ENCODE measurements around the gene ZNF787. TPM values are rescaled to one million over a fixed set of nuclear protein-coding genes. Genes with fewer than 3 reads are reported as not detected.

ZNF787 gene
- total RNA-seq, 1 experiment from 2014 or later, result 111 TPM

DNA sequence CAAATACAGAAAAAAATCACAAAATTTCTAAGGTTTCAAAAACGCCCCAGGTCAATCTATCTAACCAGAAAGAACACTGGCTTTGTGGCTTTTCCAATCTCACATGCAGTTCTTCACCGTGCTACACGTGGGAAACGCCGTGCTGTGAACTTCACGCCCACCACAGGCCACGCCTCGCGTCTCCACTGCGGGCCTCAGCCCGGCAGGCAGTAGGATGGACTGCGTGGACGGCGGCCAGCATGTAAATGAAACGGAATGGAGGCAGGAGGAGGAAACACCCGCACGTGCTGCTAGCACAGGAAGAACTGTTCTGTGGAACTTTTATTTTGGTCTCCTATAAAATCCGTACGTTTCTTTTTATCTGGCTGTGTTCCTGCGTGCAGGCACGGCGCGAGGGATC, 23.8 kb downstream of the ZNF787 start:
- no peaks in the 10 kb centered on the region for H3K9me2 ChIP-seq (replicated peaks; ENCODE audit: low read length)
- TF ChIP-seq, protein P1, sequence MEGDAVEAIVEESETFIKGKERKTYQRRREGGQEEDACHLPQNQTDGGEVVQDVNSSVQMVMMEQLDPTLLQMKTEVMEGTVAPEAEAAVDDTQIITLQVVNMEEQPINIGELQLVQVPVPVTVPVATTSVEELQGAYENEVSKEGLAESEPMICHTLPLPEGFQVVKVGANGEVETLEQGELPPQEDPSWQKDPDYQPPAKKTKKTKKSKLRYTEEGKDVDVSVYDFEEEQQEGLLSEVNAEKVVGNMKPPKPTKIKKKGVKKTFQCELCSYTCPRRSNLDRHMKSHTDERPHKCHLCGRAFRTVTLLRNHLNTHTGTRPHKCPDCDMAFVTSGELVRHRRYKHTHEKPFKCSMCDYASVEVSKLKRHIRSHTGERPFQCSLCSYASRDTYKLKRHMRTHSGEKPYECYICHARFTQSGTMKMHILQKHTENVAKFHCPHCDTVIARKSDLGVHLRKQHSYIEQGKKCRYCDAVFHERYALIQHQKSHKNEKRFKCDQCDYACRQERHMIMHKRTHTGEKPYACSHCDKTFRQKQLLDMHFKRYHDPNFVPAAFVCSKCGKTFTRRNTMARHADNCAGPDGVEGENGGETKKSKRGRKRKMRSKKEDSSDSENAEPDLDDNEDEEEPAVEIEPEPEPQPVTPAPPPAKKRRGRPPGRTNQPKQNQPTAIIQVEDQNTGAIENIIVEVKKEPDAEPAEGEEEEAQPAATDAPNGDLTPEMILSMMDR (conservative IDR thresholded peaks at IDR 0.05; ENCODE audit: low read depth, low read length), result no peak
- no peak for TF ChIP-seq EZH2 (IDR thresholded peaks at IDR 0.05; ENCODE audit: low read length, unreplicated experiment)
- TF ChIP-seq EZH2phosphoT487 (IDR thresholded peaks at IDR 0.05; ENCODE audit: borderline replicate concordance, low read length), result no peak
- H3K4me3 ChIP-seq (ENCODE audit: low read length), result no peak overlapping the region
- H3K4me1 ChIP-seq (ENCODE audit: insufficient read depth, low read length), result no peaks in the 10 kb centered on the region
- H3K4me2 ChIP-seq (ENCODE audit: low read length), result no peak overlapping the region
- no peak overlapping the region for H3K9ac ChIP-seq (ENCODE audit: low read length)
- no peaks in the 10 kb centered on the region for H3F3A ChIP-seq (ENCODE audit: low read length, unreplicated experiment)
- intact Hi-C loops (cut with micrococcal nuclease), result no loop called here
- DNase-seq (no peak), ATAC-seq (no peak)
- POLR2A ChIA-PET (ENCODE audit: unreplicated experiment), result no interaction called here
- CTCF ChIA-PET, result no interaction called here
- H4K20me1 ChIP-seq (ENCODE audit: low read length), result peaks cover 18% of the 10 kb centered on the region
- H3K9me3 ChIP-seq (ENCODE audit: low read length), result no peaks in the 10 kb centered on the region
- BruUV-seq (replicated peaks), result no TSS peak
- H3K27ac ChIP-seq (ENCODE audit: low read length), result no peak overlapping the region
- no peaks in the 10 kb centered on the region for H3K27me3 ChIP-seq (ENCODE audit: low read length)
- peaks cover 64% of the 10 kb centered on the region for H3K79me2 ChIP-seq (ENCODE audit: low read length)
- no peak overlapping the region for H2AFZ ChIP-seq (ENCODE audit: low read length)
- H3K36me3 ChIP-seq (ENCODE audit: low read depth, low read length), result peaks cover 41% of the 10 kb centered on the region

DNA sequence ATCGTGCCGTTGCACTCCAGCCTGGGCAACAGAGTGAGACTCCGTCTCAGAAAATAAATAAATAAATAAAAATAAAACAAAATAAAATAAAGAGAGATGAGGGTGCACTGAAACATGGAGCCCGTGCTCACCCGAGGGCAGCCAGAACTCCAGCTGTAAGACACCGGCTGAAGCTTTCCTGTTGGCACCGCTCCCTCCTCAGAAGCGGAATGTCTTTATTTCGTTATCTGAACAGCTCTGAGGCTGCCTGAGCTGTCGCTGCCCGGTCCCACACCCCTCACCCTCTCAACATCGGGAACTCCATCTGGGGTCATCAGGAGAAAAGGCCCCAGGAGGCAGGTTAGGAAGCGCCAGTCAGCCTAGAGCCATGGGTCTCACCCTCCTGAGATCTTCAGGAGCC, 24.4 kb downstream of the ZNF787 start:
- CTCF ChIA-PET, result no interaction called here
- peaks cover 64% of the 10 kb centered on the region for H3K79me2 ChIP-seq (ENCODE audit: low read length)

DNA sequence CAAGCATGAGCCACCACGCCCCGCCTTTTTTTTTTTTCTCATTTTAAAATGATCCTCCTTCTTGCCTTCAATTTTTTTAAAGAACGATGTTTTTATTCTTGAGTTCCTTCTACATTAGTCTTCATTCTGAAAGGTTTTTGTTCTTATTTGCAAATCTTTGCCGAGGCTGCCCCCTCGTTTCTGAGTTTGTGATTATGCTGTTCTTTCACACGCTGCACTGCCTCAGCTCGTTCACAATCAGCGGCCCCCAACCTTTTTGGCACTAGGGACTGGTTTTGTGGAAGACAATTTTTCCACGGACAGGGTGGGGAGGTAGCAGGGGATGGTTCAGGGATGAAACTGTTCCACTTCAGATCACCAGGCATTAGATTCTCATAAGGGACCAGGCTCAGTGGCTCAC, 26.6 kb downstream of the ZNF787 start:
- ChIA-PET CTCF (no interaction called here), POLR2A (ENCODE audit: unreplicated experiment) (no interaction called here)
- Histone ChIP-seq H3K27me3 (ENCODE audit: low read length) (no peaks in the 10 kb centered on the region), H3K9me2 (replicated peaks; ENCODE audit: low read length) (no peaks in the 10 kb centered on the region), H3K36me3 (ENCODE audit: low read depth, low read length) (peaks cover 32% of the 10 kb centered on the region), H3K4me2 (ENCODE audit: low read length) (no peak overlapping the region), H3K27ac (ENCODE audit: low read length) (no peak overlapping the region), H3K9ac (ENCODE audit: low read length) (no peak overlapping the region), H4K20me1 (ENCODE audit: low read length) (peaks cover 26% of the 10 kb centered on the region), H3K79me2 (ENCODE audit: low read length) (peaks cover 72% of the 10 kb centered on the region), H3K4me3 (ENCODE audit: low read length) (no peak overlapping the region), H3K4me1 (ENCODE audit: insufficient read depth, low read length) (no peaks in the 10 kb centered on the region), H3K9me3 (ENCODE audit: low read length) (no peaks in the 10 kb centered on the region), H3F3A (ENCODE audit: low read length, unreplicated experiment) (no peaks in the 10 kb centered on the region), H2AFZ (ENCODE audit: low read length) (no peak overlapping the region)
- BruUV-seq (replicated peaks), result no TSS peak
- intact Hi-C loops (cut with micrococcal nuclease), result no loop called here
- ATAC-seq (no peak), DNase-seq (no peak)
- no peak for TF ChIP-seq EZH2phosphoT487 (IDR thresholded peaks at IDR 0.05; ENCODE audit: borderline replicate concordance, low read length)
- no peak for TF ChIP-seq EZH2 (IDR thresholded peaks at IDR 0.05; ENCODE audit: low read length, unreplicated experiment)
- TF ChIP-seq, protein P1 (conservative IDR thresholded peaks at IDR 0.05; ENCODE audit: low read depth, low read length), result no peak

More for the DNA sequence above, 24.4 kb downstream of the ZNF787 start:
- ATAC-seq, result no peak
- Histone ChIP-seq H3K9me2 (replicated peaks; ENCODE audit: low read length) (no peaks in the 10 kb centered on the region), H3K4me3 (ENCODE audit: low read length) (no peak overlapping the region), H3K27ac (ENCODE audit: low read length) (no peak overlapping the region), H3K9me3 (ENCODE audit: low read length) (no peaks in the 10 kb centered on the region), H3K9ac (ENCODE audit: low read length) (no peak overlapping the region), H3K36me3 (ENCODE audit: low read depth, low read length) (peaks cover 35% of the 10 kb centered on the region), H3F3A (ENCODE audit: low read length, unreplicated experiment) (no peaks in the 10 kb centered on the region), H2AFZ (ENCODE audit: low read length) (no peak overlapping the region), H4K20me1 (ENCODE audit: low read length) (peaks cover 18% of the 10 kb centered on the region; the same call in 1 of the 2 replicates), H3K4me1 (ENCODE audit: insufficient read depth, low read length) (no peaks in the 10 kb centered on the region), H3K27me3 (ENCODE audit: low read length) (no peaks in the 10 kb centered on the region), H3K4me2 (ENCODE audit: low read length) (no peak overlapping the region)
- DNase-seq, result no peak
- no peak for TF ChIP-seq EZH2 (IDR thresholded peaks at IDR 0.05; ENCODE audit: low read length, unreplicated experiment)
- POLR2A ChIA-PET (ENCODE audit: unreplicated experiment), result no interaction called here
- BruUV-seq (replicated peaks), result no TSS peak
- intact Hi-C loops (cut with micrococcal nuclease), result no loop called here

Measured in PC-3 (cell line).